ENCODE measurements around the gene FOXA3.

FOXA3 gene

DNA sequence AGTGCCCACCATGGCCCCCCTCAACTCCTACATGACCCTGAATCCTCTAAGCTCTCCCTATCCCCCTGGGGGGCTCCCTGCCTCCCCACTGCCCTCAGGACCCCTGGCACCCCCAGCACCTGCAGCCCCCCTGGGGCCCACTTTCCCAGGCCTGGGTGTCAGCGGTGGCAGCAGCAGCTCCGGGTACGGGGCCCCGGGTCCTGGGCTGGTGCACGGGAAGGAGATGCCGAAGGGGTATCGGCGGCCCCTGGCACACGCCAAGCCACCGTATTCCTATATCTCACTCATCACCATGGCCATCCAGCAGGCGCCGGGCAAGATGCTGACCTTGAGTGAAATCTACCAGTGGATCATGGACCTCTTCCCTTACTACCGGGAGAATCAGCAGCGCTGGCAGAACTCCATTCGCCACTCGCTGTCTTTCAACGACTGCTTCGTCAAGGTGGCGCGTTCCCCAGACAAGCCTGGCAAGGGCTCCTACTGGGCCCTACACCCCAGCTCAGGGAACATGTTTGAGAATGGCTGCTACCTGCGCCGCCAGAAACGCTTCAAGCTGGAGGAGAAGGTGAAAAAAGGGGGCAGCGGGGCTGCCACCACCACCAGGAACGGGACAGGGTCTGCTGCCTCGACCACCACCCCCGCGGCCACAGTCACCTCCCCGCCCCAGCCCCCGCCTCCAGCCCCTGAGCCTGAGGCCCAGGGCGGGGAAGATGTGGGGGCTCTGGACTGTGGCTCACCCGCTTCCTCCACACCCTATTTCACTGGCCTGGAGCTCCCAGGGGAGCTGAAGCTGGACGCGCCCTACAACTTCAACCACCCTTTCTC lies 8.2 kb downstream of the FOXA3 start:
- no peak for ATAC-seq
- TF ChIP-seq OSR1 (CRISPR knock-in tag; IDR thresholded peaks at IDR 0.05): no peak
- no peak for TF ChIP-seq ZNF8 (CRISPR knock-in tag; IDR thresholded peaks at IDR 0.05)
- TF ChIP-seq BACH2 (CRISPR knock-in tag; IDR thresholded peaks at IDR 0.05; ENCODE audit: borderline replicate concordance): no peak
- TF ChIP-seq, protein P1, sequence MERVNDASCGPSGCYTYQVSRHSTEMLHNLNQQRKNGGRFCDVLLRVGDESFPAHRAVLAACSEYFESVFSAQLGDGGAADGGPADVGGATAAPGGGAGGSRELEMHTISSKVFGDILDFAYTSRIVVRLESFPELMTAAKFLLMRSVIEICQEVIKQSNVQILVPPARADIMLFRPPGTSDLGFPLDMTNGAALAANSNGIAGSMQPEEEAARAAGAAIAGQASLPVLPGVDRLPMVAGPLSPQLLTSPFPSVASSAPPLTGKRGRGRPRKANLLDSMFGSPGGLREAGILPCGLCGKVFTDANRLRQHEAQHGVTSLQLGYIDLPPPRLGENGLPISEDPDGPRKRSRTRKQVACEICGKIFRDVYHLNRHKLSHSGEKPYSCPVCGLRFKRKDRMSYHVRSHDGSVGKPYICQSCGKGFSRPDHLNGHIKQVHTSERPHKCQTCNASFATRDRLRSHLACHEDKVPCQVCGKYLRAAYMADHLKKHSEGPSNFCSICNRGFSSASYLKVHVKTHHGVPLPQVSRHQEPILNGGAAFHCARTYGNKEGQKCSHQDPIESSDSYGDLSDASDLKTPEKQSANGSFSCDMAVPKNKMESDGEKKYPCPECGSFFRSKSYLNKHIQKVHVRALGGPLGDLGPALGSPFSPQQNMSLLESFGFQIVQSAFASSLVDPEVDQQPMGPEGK (CRISPR knock-in tag; IDR thresholded peaks at IDR 0.05; ENCODE audit: borderline replicate concordance): no peak
- TF ChIP-seq ZFP3 (CRISPR knock-in tag; IDR thresholded peaks at IDR 0.05): no peak
- TF ChIP-seq, protein P2, sequence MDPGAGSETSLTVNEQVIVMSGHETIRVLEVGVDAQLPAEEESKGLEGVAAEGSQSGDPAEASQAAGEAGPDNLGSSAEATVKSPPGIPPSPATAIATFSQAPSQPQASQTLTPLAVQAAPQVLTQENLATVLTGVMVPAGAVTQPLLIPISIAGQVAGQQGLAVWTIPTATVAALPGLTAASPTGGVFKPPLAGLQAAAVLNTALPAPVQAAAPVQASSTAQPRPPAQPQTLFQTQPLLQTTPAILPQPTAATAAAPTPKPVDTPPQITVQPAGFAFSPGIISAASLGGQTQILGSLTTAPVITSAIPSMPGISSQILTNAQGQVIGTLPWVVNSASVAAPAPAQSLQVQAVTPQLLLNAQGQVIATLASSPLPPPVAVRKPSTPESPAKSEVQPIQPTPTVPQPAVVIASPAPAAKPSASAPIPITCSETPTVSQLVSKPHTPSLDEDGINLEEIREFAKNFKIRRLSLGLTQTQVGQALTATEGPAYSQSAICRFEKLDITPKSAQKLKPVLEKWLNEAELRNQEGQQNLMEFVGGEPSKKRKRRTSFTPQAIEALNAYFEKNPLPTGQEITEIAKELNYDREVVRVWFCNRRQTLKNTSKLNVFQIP (CRISPR knock-in tag; IDR thresholded peaks at IDR 0.05; ENCODE audit: borderline replicate concordance, low read depth): no peak
- no peak for TF ChIP-seq TCF4 (CRISPR knock-in tag; IDR thresholded peaks at IDR 0.05; ENCODE audit: borderline replicate concordance)
- no peak for TF ChIP-seq CSDC2 (CRISPR knock-in tag; IDR thresholded peaks at IDR 0.05)
- no peak for TF ChIP-seq ESRRG (CRISPR knock-in tag; IDR thresholded peaks at IDR 0.05)
- TF ChIP-seq ZNF70 (CRISPR knock-in tag; IDR thresholded peaks at IDR 0.05): no peak
- TF ChIP-seq, protein P3, sequence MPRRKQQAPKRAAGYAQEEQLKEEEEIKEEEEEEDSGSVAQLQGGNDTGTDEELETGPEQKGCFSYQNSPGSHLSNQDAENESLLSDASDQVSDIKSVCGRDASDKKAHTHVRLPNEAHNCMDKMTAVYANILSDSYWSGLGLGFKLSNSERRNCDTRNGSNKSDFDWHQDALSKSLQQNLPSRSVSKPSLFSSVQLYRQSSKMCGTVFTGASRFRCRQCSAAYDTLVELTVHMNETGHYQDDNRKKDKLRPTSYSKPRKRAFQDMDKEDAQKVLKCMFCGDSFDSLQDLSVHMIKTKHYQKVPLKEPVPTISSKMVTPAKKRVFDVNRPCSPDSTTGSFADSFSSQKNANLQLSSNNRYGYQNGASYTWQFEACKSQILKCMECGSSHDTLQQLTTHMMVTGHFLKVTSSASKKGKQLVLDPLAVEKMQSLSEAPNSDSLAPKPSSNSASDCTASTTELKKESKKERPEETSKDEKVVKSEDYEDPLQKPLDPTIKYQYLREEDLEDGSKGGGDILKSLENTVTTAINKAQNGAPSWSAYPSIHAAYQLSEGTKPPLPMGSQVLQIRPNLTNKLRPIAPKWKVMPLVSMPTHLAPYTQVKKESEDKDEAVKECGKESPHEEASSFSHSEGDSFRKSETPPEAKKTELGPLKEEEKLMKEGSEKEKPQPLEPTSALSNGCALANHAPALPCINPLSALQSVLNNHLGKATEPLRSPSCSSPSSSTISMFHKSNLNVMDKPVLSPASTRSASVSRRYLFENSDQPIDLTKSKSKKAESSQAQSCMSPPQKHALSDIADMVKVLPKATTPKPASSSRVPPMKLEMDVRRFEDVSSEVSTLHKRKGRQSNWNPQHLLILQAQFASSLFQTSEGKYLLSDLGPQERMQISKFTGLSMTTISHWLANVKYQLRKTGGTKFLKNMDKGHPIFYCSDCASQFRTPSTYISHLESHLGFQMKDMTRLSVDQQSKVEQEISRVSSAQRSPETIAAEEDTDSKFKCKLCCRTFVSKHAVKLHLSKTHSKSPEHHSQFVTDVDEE (CRISPR knock-in tag; IDR thresholded peaks at IDR 0.05): no peak
- TF ChIP-seq RARB (CRISPR knock-in tag; IDR thresholded peaks at IDR 0.05): no peak
- TF ChIP-seq TOX (CRISPR knock-in tag; IDR thresholded peaks at IDR 0.05; ENCODE audit: borderline replicate concordance): no peak
- TF ChIP-seq ZFP30 (CRISPR knock-in tag; IDR thresholded peaks at IDR 0.05): no peak
- no peak for TF ChIP-seq ZC3H10 (CRISPR knock-in tag; IDR thresholded peaks at IDR 0.05)
- TF ChIP-seq, protein P4, sequence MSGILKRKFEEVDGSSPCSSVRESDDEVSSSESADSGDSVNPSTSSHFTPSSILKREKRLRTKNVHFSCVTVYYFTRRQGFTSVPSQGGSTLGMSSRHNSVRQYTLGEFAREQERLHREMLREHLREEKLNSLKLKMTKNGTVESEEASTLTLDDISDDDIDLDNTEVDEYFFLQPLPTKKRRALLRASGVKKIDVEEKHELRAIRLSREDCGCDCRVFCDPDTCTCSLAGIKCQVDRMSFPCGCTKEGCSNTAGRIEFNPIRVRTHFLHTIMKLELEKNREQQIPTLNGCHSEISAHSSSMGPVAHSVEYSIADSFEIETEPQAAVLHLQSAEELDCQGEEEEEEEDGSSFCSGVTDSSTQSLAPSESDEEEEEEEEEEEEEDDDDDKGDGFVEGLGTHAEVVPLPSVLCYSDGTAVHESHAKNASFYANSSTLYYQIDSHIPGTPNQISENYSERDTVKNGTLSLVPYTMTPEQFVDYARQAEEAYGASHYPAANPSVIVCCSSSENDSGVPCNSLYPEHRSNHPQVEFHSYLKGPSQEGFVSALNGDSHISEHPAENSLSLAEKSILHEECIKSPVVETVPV (CRISPR knock-in tag; IDR thresholded peaks at IDR 0.05): no peak
- TF ChIP-seq ISL1 (CRISPR knock-in tag; IDR thresholded peaks at IDR 0.05): no peak
- TF ChIP-seq PPARA (CRISPR knock-in tag; IDR thresholded peaks at IDR 0.05; ENCODE audit: borderline replicate concordance): no peak

DNA sequence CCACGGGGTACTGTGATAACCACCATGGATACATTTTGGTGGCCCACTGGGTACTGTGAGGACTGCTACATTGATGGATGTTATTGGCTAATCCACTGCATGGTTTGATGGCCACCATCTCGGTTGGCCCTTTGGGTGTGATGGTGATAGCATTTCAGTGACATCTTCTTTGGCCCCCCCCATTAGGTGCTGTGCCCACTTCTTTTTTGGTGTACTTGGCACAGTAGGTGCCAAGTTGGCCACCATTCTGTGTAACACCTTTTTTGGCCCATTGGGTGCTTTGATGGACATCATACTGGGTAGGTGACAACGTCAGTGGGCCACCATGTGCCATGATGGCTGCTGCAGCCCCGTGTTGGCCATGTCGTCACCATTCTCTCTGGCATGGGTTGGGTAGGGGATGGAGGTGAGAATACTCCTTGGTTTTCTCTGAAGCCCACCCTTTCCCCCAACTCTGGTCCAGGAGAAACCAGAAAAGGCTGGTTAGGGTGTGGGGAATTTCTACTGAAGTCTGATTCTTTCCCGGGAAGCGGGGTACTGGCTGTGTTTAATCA lies 9.2 kb downstream of the FOXA3 start:
- no peak for ATAC-seq
- TF ChIP-seq ZFP3 (CRISPR knock-in tag; IDR thresholded peaks at IDR 0.05) (no peak), ZNF70 (CRISPR knock-in tag; IDR thresholded peaks at IDR 0.05) (no peak), TCF4 (CRISPR knock-in tag; IDR thresholded peaks at IDR 0.05; ENCODE audit: borderline replicate concordance) (no peak), SNAI2 (CRISPR knock-in tag; IDR thresholded peaks at IDR 0.05) (no peak), ZFP30 (CRISPR knock-in tag; IDR thresholded peaks at IDR 0.05) (no peak), ZNF565 (CRISPR knock-in tag; conservative IDR thresholded peaks at IDR 0.05; ENCODE audit: low read depth) (no peak), ZNF8 (CRISPR knock-in tag; IDR thresholded peaks at IDR 0.05) (no peak), PPARA (CRISPR knock-in tag; IDR thresholded peaks at IDR 0.05; ENCODE audit: borderline replicate concordance) (no peak), TOX (CRISPR knock-in tag; IDR thresholded peaks at IDR 0.05; ENCODE audit: borderline replicate concordance) (no peak), BACH2 (CRISPR knock-in tag; IDR thresholded peaks at IDR 0.05; ENCODE audit: borderline replicate concordance) (no peak), ISL1 (CRISPR knock-in tag; IDR thresholded peaks at IDR 0.05) (no peak), RARB (CRISPR knock-in tag; IDR thresholded peaks at IDR 0.05) (no peak)
- TF ChIP-seq, protein P4 (CRISPR knock-in tag; IDR thresholded peaks at IDR 0.05): no peak
- TF ChIP-seq, protein P3 (CRISPR knock-in tag; IDR thresholded peaks at IDR 0.05): no peak
